A549 treated with CpdA at 1 μM for 4 hours (cell line): Measurements from ENCODE around the gene MRPL52. TPM values are rescaled to one million over a fixed set of nuclear protein-coding genes. Genes with fewer than 3 reads are reported as not detected.

ENCODE experiments used
- total RNA-seq: library from RNA; stranded (reverse); fragments of 200-300 nt; extraction: Qiagen RNA extraction; gene quantifications from 5 replicates; pipeline ENCODE4 v1.2.3, GENCODE V29; 2022; ENCODE audit warnings: low read depth

MRPL52 gene
- total RNA-seq = 133 to 211 TPM (median 184 TPM) in 5 replicates

GRCh38 chr14:22829661-22830442 lies at the start of gene MRPL52:
MRPL52 (plus strand) TSS chr14:22829887; CDS start chr14:22829913, 26 bp downstream.

GRCh38 chr14:22814941-22815713 lies 14.6 kb upstream of the MRPL52 start, which contains the start of gene SLC7A7:
SLC7A7 (minus strand) TSS chr14:22815435; CDS start chr14:22813398, 2,037 bp downstream.

GRCh38 chr14:22836301-22837113 lies 6.8 kb downstream of the MRPL52 start, which contains the start of gene MMP14:
MMP14 (plus strand) TSS chr14:22836585; CDS start chr14:22836818, 233 bp downstream.

GRCh38 chr14:22871224-22872032 lies 41.7 kb downstream of the MRPL52 start, which contains the start of gene LRP10:
LRP10 (plus strand) TSS chr14:22871740; CDS start chr14:22872304, 564 bp downstream.

GRCh38 chr14:22883173-22883976 lies 53.7 kb downstream of the MRPL52 start, which contains the start of gene REM2:
REM2 (plus strand) TSS chr14:22883222; CDS start chr14:22883288, 66 bp downstream.

Other genes with a start within 250 kb of the MRPL52 start
- 322 to 375 TPM (median 345 TPM) in 5 replicates for gene DAD1, start 240.7 kb upstream of the MRPL52 start, total RNA-seq
- gene ABHD4, start 231.6 kb upstream of the MRPL52 start, total RNA-seq = 53.4 to 58.0 TPM (median 55.3 TPM) in 5 replicates
- not detected in 5 replicates for gene OR6J1, start 185.5 kb upstream of the MRPL52 start, total RNA-seq
- 142 to 166 TPM (median 162 TPM) in 5 replicates for gene OXA1L, start 63.2 kb upstream of the MRPL52 start, total RNA-seq
- gene SLC7A7, start 14.5 kb upstream of the MRPL52 start, total RNA-seq = 9.2 to 15.7 TPM (median 11.5 TPM) in 5 replicates
- gene MMP14, start 6.7 kb downstream of the MRPL52 start, total RNA-seq = 0.61 to 0.91 TPM (median 0.84 TPM) in 5 replicates
- gene LRP10, start 41.9 kb downstream of the MRPL52 start, total RNA-seq = 60.9 to 85.0 TPM (median 77.1 TPM) in 5 replicates
- gene REM2, start 53.3 kb downstream of the MRPL52 start, total RNA-seq = 0.26 to 0.38 TPM (median 0.33 TPM) in 5 replicates
- gene RBM23, start 89.3 kb downstream of the MRPL52 start, total RNA-seq = 66.0 to 72.5 TPM (median 68.1 TPM) in 5 replicates
- 106 to 126 TPM (median 120 TPM) in 5 replicates for gene PRMT5, start 99.5 kb downstream of the MRPL52 start, total RNA-seq
- gene HAUS4, start 127.2 kb downstream of the MRPL52 start, total RNA-seq = 33.6 to 37.6 TPM (median 37.4 TPM) in 5 replicates
- 34.2 to 45.0 TPM (median 38.1 TPM) in 5 replicates for gene AJUBA, start 152.7 kb downstream of the MRPL52 start, total RNA-seq
- 2.4 to 3.6 TPM (median 3.2 TPM) in 5 replicates for gene C14orf93, start 180.3 kb downstream of the MRPL52 start, total RNA-seq
- 301 to 337 TPM (median 325 TPM) in 5 replicates for gene PSMB5, start 205.0 kb downstream of the MRPL52 start, total RNA-seq
- not detected in 5 replicates for gene PSMB11, start 212.3 kb downstream of the MRPL52 start, total RNA-seq
- gene CDH24, start 227.6 kb downstream of the MRPL52 start, total RNA-seq = 3.0 to 5.1 TPM (median 4.5 TPM) in 5 replicates